NCI-H2196 (cell line): Measurements from ENCODE around the gene TMBIM1.

ENCODE experiments used
- DNase-seq: peaks from one replicate; lab custom pipeline; 2025; ENCODE audit not compliant: unreplicated experiment; lab: John Stamatoyannopoulos, UW

The TMBIM1 gene

DNA sequence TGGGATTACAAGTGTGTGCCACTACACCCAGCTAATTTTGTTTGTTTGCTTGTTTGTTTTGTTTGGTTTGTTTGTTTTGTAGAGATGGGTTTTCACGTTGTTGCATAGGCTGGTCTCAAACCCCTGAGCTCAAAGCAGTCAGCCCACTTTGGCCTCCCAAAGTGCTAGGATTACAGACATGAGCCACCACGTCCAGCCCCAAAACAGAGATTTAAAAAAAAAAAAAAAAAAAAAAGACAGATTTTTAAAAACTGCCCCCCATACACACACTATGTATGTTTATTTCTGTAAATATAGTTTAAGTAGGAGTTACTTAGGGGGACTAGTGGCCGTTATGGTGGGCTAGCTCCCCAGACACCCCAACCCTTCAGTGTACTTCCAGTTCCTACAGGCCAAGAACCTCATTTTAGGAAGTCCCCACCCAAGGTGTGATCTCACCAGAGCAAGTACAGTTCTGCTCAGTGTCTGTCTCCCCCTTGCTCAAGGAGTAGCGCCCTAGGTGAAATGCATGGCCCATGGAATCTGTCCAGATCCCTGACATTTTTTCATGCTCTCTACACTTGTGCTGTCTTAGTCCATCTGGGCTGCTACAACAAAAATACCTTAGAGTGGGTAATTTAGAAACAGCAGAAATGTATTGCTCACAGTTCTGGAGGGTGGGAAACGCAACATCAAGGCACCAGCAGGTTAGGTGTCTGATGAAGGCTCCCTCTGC, 1.6 kb upstream of the TMBIM1 start:
- DNase-seq, result no peak

GRCh38 chr2:218291318-218292047, 820 bp downstream of the TMBIM1 start:
- DNase-seq, result no peak

DNA sequence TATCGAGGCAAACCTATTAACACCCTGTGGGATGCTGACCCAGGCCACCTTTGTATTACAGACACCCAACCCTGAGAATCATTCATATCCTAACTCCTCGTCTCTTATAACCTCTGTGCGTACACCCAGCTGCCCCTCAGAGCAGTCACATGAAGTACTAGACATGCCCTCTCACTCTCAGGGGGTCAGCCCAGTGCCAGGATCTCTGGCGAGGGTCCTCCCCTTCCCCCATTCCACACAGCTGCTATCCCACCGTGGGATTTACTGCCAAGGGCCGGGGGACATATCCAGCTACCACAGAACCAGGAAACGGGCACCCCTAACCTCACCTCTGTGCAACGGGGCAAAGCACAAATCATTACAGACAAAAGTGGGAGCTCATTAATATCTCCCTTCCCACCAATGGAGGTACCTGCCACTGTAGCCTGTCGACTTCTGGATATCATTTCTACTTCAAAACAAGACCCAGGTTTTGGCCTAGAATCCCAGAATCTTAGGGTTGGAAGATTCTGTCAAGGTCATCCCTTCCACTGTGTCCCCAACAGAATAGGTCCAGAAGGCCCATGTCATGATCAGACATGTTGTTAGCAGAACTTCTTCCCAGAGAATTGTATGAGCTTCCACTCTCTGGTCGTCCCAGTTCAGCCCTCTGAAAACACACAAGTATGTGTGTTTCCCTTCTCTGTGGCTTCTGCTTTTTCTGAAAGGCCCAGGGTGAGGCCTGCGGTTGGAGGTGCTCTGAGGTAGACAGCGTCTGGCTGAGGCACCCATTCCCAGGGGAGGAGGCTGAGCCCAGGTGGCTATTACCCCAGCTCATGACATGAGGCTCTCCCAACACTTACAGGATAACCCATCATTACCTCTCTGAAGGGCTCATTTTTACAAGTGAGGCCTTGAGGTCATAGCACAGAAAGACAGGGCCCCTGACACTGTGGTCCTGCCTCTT, 1.7 kb downstream of the TMBIM1 start:
- no peak for DNase-seq

DNA sequence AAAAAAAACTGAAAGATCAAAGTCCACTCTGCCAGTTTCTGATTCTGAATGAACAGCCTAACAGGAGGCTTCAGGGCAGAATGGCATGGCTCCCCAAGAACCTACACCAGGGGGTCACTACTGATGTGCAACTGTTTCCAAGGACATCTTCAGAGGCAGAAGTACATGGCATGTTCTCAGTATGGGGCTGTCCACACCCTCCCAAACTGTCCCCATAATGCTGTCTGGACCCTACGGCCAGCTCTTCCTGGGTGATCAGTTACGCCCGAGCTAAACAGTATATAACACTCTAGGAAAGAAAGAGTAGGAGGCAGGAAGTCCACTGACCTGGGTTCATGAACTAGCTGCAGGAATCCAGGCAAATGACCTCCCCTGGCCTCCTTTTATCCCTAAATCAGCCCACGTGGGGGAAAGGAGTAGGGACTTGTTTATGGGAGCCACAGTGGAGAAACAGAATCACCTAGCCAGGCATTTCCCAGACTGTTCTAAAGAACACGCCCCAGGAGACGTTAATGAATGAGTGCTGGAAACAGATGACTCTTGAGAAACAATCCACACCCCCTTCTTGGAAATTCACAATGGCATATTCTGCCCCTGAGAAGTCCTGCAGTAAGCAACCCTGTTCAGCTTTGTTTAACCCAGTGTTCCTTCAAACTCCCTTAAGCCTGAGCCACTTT, 2.5 kb downstream of the TMBIM1 start:
- DNase-seq, result no peak

DNA sequence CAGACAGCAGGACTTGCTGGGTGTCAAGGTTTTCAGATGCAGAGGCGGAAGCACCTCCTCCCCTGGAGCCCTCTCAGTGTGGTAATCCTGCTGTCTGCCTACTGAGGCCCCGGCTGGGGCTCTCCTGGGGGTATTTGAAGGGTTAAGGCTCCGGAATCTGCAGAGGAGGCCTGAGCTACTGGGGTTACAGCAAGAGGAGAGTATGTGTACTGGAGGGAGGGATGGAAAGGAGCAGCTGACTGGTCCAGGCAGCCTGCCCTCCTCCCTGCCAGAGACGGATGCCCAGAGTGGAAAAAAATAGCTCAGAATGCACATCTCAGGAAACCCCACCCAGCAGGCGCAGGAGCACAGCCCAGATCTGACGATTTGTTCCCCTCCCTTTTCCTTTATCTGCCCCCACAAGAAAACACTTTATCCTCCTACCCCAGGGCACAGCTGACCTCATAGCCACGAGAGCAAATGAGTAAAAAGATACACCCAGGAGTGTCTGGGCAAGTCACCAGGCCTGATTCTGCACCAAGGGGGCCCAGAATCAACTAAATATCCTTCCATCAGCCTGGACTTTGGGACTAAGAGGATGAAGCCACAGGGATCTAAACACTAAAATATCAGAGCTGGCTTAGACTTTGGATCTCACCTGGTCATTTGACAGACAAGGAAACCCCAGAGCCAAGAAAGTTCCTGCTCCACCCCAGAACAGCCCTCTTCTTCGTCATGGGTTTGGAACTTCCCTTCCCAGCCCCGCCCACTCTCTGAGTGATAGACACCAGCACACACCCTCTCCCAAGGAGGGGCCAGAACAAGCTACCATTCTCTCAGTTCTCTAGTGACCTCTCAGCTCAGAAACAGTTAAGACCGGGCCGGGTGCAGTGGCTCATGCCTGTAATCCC, 5.5 kb downstream of the TMBIM1 start:
- DNase-seq, result peak; percentile 10

DNA sequence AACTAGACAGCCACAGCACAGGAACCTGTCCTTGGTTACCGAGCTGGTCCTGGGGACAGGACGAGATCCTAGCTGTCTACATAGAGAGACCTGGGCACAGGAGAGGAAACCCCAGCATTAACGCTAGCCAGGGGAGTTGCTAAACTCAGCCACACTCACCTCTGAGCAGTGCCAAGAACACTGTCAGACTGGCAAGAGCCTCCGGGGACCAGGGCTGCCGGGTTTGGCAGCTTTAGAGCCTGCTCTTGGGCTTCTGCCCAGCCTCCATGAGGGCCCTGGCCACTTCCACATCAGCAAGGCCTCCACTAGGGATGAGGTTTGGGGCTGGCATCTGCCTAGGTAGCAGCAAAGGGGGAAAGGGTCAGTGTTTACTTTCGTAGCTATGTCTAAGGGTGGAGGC, 6.7 kb downstream of the TMBIM1 start:
- peak; percentile 47 for DNase-seq

DNA sequence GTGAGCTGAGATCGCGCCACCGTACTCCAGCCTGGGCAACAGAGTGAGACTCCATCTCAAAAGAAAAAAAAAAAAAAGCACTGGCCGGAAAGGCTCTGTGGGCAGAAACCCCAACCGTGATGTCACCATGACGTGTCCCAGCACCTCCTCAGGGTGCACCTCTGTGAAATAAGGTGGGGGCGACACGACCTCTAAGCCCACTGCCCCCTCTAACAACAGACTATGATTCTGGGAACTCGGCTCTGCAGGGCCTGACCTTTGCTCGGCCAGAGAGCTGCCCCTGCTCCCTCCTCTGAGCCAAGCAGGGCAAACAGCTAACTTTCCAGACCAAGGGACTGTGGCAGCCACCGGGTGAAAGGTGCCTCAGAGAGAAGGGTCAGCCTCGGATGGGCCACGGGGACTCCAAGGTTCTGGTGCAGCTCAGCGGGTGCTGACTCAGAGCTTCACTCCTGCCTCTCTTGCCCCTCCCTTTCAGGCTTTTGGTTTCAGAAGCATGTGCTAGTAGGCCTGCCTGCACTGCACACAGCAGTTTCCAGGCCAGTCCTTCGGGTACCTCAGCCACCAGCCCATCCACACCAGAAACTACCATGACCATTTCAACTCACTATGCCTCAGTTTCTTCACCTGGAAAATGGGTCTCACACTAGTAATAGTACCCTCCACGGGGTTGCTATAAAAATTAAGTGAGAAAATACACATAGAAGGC, 8.0 kb downstream of the TMBIM1 start:
- no peak for DNase-seq

DNA sequence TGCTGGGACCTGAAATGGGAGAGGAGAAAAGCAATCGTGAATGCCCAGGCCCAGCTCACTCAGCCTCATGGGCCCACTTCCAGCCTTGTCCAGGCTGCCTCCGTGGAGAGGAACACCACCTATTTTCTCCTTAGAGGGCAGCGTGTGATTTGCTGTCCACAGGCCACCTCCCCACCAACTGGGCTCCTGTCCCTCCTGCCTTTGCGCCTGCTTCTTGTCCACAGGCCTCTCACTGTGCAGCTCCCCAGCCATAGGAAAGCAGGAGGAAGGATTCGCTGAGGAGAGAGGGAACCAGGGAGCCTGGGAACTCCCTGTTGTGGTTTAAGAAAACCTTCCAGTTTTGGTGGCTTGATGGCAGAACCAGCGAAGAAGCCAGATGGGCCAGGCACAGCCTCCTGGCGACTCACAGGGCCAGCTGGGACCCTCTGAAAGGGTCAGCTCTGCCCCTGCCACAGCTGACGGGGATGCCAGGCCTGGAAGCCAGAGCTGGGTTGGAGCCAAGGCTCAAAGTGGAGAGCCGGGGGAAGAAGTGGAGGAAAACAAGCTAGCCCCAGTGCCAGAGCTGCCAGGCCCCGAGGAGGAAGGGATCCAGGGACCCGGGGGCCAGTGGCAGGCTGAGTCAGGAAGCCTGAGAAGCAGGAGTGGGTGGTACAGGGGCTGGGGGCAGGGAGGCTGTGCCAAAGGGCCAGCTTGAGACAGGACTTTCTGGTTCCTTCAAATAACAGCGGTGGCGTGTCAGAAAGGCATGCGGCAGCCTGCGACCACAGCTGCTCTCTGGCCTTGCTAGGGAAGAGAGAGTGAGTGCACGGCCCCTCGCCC, 9.9 kb downstream of the TMBIM1 start:
- no peak for DNase-seq

- DNase-seq, result no peak
These were observed 10.9 kb downstream of the TMBIM1 start for GRCh38 chr2:218281449-218281848.

DNA sequence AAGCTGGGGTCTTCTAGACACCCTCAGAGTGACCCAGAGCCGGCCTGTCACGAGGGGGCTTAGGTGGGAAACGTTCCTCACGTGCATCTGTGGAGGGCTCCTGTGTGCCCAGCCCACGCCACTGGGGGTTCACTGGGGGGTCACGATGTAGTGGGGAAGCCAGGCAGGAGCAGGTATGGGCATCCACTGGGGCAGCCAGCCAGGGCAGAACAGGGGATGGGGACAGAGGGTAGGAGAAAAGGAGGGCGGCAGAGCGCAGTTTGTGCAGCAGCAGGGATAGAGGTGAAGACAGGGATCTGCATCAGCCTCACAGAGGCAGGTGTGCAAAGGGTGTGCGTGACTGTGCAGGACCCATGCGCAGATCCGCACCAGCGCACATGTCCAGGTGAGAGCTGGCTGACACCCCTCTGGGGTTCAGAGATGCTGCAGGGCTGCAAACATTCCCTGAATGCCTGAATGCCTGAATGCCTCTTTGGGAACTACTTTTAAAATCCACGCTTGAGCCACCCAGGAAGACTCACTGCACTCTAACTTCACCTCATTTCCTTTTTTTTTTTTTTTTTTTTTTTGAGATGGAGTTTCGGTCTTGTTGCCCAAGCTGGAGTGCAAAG, 11.9 kb downstream of the TMBIM1 start:
- DNase-seq, result no peak

DNA sequence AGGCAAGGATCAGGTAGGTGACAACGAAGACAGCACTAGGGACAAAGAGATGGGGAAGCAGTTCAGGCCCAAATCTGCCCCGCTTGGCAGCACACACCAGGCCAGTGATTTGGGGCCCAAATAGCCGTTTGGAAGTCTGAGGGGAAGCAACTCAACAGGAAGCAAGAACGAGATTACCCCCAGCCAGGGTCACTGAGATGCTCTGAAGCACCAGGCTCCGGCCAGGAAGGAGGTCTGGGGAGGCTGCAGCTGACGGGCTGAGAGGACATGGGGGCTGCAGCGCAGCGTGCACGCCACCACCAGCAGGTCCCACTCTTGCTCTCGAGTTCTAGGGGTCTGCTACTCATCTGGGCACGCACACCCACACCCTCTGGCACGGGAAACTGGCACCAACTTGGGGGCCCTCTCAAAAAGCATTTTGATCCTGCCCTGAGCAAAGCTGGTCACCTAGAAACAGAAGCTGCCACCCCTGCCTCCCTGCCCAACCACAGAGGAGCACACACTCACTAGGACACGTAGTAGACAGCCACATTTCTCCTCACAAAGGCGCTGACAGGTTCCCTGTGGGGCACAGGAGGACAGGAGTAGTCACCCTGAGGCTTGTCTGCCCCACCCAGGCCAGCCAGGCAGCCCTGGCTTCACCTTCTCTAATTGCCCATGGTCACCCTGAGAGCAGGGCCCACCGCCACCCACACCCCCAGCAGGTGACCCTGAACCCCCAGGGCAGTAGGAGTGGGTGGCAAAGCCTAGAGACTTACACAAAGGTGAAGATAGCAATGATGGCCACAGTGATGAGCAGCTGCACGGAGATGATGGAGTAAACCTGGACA, 13.6 kb downstream of the TMBIM1 start:
- no peak for DNase-seq

DNA sequence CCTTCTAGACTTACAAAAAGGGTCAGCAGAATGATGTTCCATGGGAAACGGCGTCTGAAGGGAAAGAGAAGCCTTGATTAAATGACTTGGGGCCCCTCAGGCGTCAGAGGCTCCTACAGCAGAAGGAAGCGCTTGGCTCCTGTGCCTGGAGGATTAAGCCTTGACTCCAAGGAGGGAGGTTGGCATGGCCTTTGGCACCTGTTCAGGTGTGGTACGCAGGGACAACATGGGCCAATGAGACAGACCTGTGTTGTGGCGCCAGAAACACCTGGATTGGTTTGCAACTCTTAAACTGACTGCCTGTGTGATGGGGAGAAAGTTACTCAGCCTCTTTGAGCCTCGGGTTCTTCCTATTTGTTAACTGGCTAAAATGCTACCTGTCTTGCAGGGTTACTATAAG, 14.4 kb downstream of the TMBIM1 start:
- DNase-seq, result no peak

DNA sequence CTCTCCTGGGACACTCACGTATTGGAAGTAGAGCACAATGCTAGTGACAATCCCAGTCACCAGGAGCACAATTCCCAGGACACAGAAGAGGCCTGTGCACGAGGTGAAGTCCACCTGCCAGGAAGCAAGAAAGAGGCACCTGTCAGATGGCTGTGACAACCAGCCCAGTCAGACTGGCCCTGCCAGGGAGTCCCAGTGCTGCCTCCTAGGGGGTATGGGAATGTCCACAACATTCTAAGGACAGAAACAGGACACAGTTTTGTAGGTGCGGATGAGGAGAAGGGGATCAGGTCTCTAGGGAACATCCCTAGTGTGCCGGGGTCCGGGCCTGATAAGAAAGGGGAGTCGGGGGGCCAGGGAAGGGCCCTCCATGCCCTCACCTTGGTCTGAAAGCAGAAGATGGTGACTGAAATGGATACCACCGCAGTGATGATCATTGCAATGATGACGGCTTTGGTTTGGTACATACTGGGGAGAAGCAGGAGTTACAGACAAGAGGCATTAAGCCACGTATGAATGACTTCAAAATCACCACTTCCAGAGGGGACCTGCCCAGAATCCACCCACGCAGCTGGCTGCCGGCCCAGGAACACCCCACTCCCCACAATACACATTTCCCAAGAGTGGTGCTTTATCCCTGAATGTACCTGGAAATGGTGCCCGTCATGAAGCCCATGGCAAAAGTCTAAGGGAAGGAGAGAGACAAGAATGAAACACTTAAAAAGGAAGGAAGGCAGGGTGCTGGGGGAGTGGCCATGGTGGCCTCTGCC, 15.1 kb downstream of the TMBIM1 start:
- no peak for DNase-seq

- no peak for DNase-seq
These were observed 16.8 kb downstream of the TMBIM1 start for GRCh38 chr2:218275371-218276072.

GRCh38 chr2:218274586-218274985, 17.7 kb downstream of the TMBIM1 start:
- DNase-seq, result no peak

DNA sequence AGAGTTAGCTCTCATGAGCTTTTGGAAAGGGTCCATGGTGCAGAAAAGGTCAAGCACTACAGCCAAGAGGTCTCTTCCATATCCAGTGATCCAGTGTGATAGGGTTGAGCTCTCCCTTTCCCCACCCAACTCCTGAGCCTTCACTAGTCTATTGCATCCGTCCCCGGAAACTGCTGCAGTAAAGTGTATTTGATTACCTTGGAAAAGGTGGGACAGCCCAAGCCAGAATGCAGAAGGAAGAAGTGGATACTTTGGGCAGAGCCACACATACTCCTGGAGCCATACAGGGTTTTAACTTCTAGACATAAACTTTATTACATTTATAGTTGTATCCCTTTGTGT, 18.4 kb downstream of the TMBIM1 start:
- no peak for DNase-seq
